Measurements from ENCODE around the gene FZR1. TPM values are rescaled to one million over a fixed set of nuclear protein-coding genes. Genes with fewer than 3 reads are reported as not detected.
"Not testable (repeated sequence)": the region's sequence is repeated elsewhere in the genome, so short reads cannot be mapped to it uniquely, and the experiment has no call there.

The FZR1 gene
- total RNA-seq, 2 experiments from 2014 or later = 78.6 to 79.3 TPM

- Mint-ChIP-seq H3K4me1 (peaks cover 43% of the 10 kb centered on the region), H3K9me3 (no peaks in the 10 kb centered on the region)
- peak; percentile 46 for DNase-seq
Observed at GRCh38 chr19:3506384-3507340, 551 bp downstream of the FZR1 start.

GRCh38 chr19:3507371-3508120, 1.4 kb downstream of the FZR1 start:
- peaks cover 27% of the 10 kb centered on the region for H3K36me3 Mint-ChIP-seq (ENCODE audit: low read depth)
- ChIA-PET POLR2A (no interaction called here), CTCF (no interaction called here)

More at GRCh38 chr19:3506384-3507340, 551 bp downstream of the FZR1 start:
- ChIA-PET CTCF (interaction anchor here (1.1 kb wide), 1 partner anchor 12 kb away, joined by 4 read pairs; no protein-coding TSS in a partner anchor), POLR2A (no interaction called here)
- H3K27ac Mint-ChIP-seq = peak overlapping the region; percentile 91
- no peaks in the 10 kb centered on the region for H3K27me3 Mint-ChIP-seq
- H3K4me3 Mint-ChIP-seq = peak overlapping the region; percentile 79
- peaks cover 27% of the 10 kb centered on the region for H3K36me3 Mint-ChIP-seq (ENCODE audit: low read depth)

GRCh38 chr19:3508121-3508661, 2.1 kb downstream of the FZR1 start:
- H3K27me3 Mint-ChIP-seq, DNase-seq, CTCF ChIA-PET, H3K9me3 Mint-ChIP-seq, POLR2A ChIA-PET: not testable (repeated sequence)
- peaks cover 27% of the 10 kb centered on the region for H3K36me3 Mint-ChIP-seq (ENCODE audit: low read depth)
- H3K4me3 Mint-ChIP-seq = peak overlapping the region; percentile 79
- H3K4me1 Mint-ChIP-seq = peaks cover 43% of the 10 kb centered on the region
- peak overlapping the region; percentile 50 for H3K27ac Mint-ChIP-seq

More at GRCh38 chr19:3507371-3508120, 1.4 kb downstream of the FZR1 start:
- Mint-ChIP-seq H3K27me3 (no peaks in the 10 kb centered on the region), H3K27ac (peak overlapping the region; percentile 91), H3K9me3 (no peaks in the 10 kb centered on the region), H3K4me3 (peak overlapping the region; percentile 79), H3K4me1 (peaks cover 43% of the 10 kb centered on the region)
- peak; percentile 31 for DNase-seq

- ChIA-PET CTCF (no interaction called here), POLR2A (no interaction called here)
- Mint-ChIP-seq H3K36me3 (ENCODE audit: low read depth) (peaks cover 27% of the 10 kb centered on the region), H3K4me1 (peaks cover 46% of the 10 kb centered on the region), H3K9me3 (no peaks in the 10 kb centered on the region), H3K4me3 (peak overlapping the region; percentile 79), H3K27ac (peak overlapping the region; percentile 32), H3K27me3 (no peaks in the 10 kb centered on the region)
- DNase-seq = no peak
Observed at GRCh38 chr19:3508771-3509535, 2.8 kb downstream of the FZR1 start.

- ChIA-PET POLR2A (no interaction called here), CTCF (no interaction called here)
- Mint-ChIP-seq H3K27me3 (no peaks in the 10 kb centered on the region), H3K36me3 (ENCODE audit: low read depth) (peaks cover 27% of the 10 kb centered on the region), H3K4me1 (peaks cover 45% of the 10 kb centered on the region), H3K27ac (peak overlapping the region; percentile 32), H3K4me3 (peak overlapping the region; percentile 24), H3K9me3 (no peaks in the 10 kb centered on the region)
- DNase-seq = no peak
Observed at GRCh38 chr19:3509566-3509989, 3.5 kb downstream of the FZR1 start.

- H3K4me3 Mint-ChIP-seq = no peak overlapping the region
- no peak for DNase-seq
- peaks cover 27% of the 10 kb centered on the region for H3K36me3 Mint-ChIP-seq (ENCODE audit: low read depth)
- CTCF ChIA-PET = no interaction called here
- H3K27ac Mint-ChIP-seq = no peak overlapping the region
- no peaks in the 10 kb centered on the region for H3K9me3 Mint-ChIP-seq
- H3K4me1 Mint-ChIP-seq = peaks cover 45% of the 10 kb centered on the region
- no peaks in the 10 kb centered on the region for H3K27me3 Mint-ChIP-seq
- POLR2A ChIA-PET = no interaction called here
Observed at GRCh38 chr19:3510727-3511126, 4.6 kb downstream of the FZR1 start.

- Mint-ChIP-seq H3K9me3 (no peaks in the 10 kb centered on the region), H3K36me3 (ENCODE audit: low read depth) (peaks cover 29% of the 10 kb centered on the region), H3K4me1 (peaks cover 52% of the 10 kb centered on the region), H3K27me3 (no peaks in the 10 kb centered on the region), H3K27ac (no peak overlapping the region), H3K4me3 (no peak overlapping the region)
- no peak for DNase-seq
- CTCF ChIA-PET = interaction anchor here (0.5 to 1.3 kb wide), 3 partner anchors 10 to 23 kb away, joined by 3 to 4 read pairs (median 3); no protein-coding TSS in a partner anchor
- POLR2A ChIA-PET = no interaction called here
Observed at GRCh38 chr19:3511506-3512251, 5.6 kb downstream of the FZR1 start.

GRCh38 chr19:3512562-3513228, 6.6 kb downstream of the FZR1 start:
- Mint-ChIP-seq H3K4me1 (peaks cover 47% of the 10 kb centered on the region), H3K27ac (no peak overlapping the region), H3K27me3 (no peaks in the 10 kb centered on the region), H3K36me3 (ENCODE audit: low read depth) (peaks cover 19% of the 10 kb centered on the region), H3K4me3 (no peak overlapping the region), H3K9me3 (no peaks in the 10 kb centered on the region)
- no peak for DNase-seq
- ChIA-PET POLR2A (no interaction called here), CTCF (interaction anchor here (1.1 to 1.3 kb wide), 2 partner anchors 11 to 22 kb away, joined by 3 read pairs; no protein-coding TSS in a partner anchor)

GRCh38 chr19:3513229-3514140, 7.4 kb downstream of the FZR1 start:
- ChIA-PET POLR2A (no interaction called here), CTCF (interaction anchor here (1.3 kb wide), 1 partner anchor 12 kb away, joined by 3 read pairs; no protein-coding TSS in a partner anchor)
- Mint-ChIP-seq H3K27ac (no peak overlapping the region), H3K4me1 (peaks cover 42% of the 10 kb centered on the region), H3K9me3 (no peaks in the 10 kb centered on the region), H3K36me3 (ENCODE audit: low read depth) (peaks cover 15% of the 10 kb centered on the region), H3K4me3 (no peak overlapping the region), H3K27me3 (no peaks in the 10 kb centered on the region)
- DNase-seq = no peak

GRCh38 chr19:3514930-3515329, 8.8 kb downstream of the FZR1 start:
- DNase-seq = no peak
- ChIA-PET CTCF (interaction anchor here (0.7 kb wide), 1 partner anchor 122 kb away, joined by 4 read pairs; no protein-coding TSS in a partner anchor), POLR2A (no interaction called here)
- Mint-ChIP-seq H3K27me3 (no peaks in the 10 kb centered on the region), H3K4me3 (no peak overlapping the region), H3K36me3 (ENCODE audit: low read depth) (peaks cover 3% of the 10 kb centered on the region), H3K4me1 (peaks cover 28% of the 10 kb centered on the region), H3K9me3 (no peaks in the 10 kb centered on the region), H3K27ac (no peak overlapping the region)
